Endothelial cell (in vitro differentiated cells): ENCODE data around the gene PCIF1. TPM values are rescaled to one million over a fixed set of nuclear protein-coding genes. Genes with fewer than 3 reads are reported as not detected.

ENCODE experiments used
- DNase-seq: peaks from one replicate; pipeline ENCODE4 v3.0.0; 2021; ENCODE audit warnings: low spot score
- H3K27ac Mint-ChIP-seq: one replicate; pipeline ENCODE4 v1.8.0; 2021; ENCODE audit warnings: mixed read lengths, inconsistent platforms; ENCODE audit not compliant: unreplicated experiment
- H3K27me3 Mint-ChIP-seq: one replicate; pipeline ENCODE4 v1.8.0; 2021; ENCODE audit warnings: mild to moderate bottlenecking, moderate library complexity, mixed read lengths, inconsistent platforms; ENCODE audit not compliant: unreplicated experiment
- H3K36me3 Mint-ChIP-seq: one replicate; pipeline ENCODE4 v1.8.0; 2021; ENCODE audit warnings: mild to moderate bottlenecking, low read depth, mixed read lengths, inconsistent platforms; ENCODE audit not compliant: unreplicated experiment
- H3K4me1 Mint-ChIP-seq: one replicate; pipeline ENCODE4 v1.8.0; 2021; ENCODE audit warnings: mild to moderate bottlenecking, mixed read lengths, inconsistent platforms; ENCODE audit not compliant: unreplicated experiment
- H3K4me3 Mint-ChIP-seq: one replicate; pipeline ENCODE4 v1.8.0; 2021; ENCODE audit warnings: mild to moderate bottlenecking, mixed read lengths, inconsistent platforms; ENCODE audit not compliant: unreplicated experiment
- H3K9me3 Mint-ChIP-seq: one replicate; pipeline ENCODE4 v1.8.0; 2021; ENCODE audit warnings: mixed read lengths, inconsistent platforms; ENCODE audit not compliant: unreplicated experiment
- CTCF ChIP-seq: fragments of 200-600 bp; sonication (generic); IDR thresholded peaks from one replicate; pipeline ENCODE4 v1.5.0; 2021; ENCODE audit warnings: antibody characterized with exemption; ENCODE audit not compliant: unreplicated experiment
- total RNA-seq: library from RNA; stranded (reverse); fragmentation: NEBNext Ultra II Directional; extraction: Animal tissue kit (Norgen Biotek cat#: 25700); gene quantifications from one replicate; pipeline ENCODE4 v1.2.1, GENCODE V29; 2021; ENCODE audit not compliant: unreplicated experiment

PCIF1 gene
- total RNA-seq, 1 donor from 2014 or later: 34.8 TPM

GRCh38 chr20:45946149-45946970 is 11.9 kb downstream of the PCIF1 start:
- no peak for TF ChIP-seq CTCF
- H3K36me3 Mint-ChIP-seq: peaks cover 35% of the 10 kb centered on the region

DNA sequence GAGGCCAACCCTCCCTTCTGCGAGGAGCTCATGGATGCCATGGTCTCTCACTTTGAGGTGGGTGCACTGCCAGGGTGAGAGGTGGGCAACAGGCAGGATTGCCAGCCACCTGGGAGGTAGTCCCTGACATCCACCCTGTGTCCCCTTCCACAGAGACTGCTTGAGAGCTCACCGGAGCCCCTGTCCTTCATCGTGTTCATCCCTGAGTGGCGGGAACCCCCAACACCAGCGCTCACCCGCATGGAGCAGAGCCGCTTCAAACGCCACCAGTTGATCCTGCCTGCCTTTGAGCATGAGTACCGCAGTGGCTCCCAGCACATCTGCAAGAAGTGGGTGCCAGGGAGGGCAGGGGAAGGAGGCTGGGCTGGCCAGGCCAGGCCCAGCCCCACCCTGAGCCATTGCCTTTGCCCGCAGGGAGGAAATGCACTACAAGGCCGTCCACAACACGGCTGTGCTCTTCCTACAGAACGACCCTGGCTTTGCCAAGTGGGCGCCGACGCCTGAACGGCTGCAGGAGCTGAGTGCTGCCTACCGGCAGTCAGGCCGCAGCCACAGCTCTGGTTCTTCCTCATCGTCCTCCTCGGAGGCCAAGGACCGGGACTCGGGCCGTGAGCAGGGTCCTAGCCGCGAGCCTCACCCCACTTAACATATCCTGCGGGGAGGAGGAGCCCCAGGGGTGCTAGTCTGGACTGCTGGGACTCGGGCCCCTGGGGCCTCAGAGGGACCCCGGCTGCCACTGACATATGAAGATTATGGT is 12.8 kb downstream of the PCIF1 start:
- DNase-seq: no peak
- TF ChIP-seq CTCF: no peak
- H3K4me3 Mint-ChIP-seq: no peak overlapping the region
- no peaks in the 10 kb centered on the region for H3K4me1 Mint-ChIP-seq
- no peak overlapping the region for H3K27ac Mint-ChIP-seq
- peaks cover 43% of the 10 kb centered on the region for H3K36me3 Mint-ChIP-seq
- no peaks in the 10 kb centered on the region for H3K9me3 Mint-ChIP-seq
- H3K27me3 Mint-ChIP-seq: peaks cover 10% of the 10 kb centered on the region

More at GRCh38 chr20:45946149-45946970, 11.9 kb downstream of the PCIF1 start:
- Mint-ChIP-seq H3K4me1 (no peaks in the 10 kb centered on the region), H3K27me3 (peaks cover 3% of the 10 kb centered on the region), H3K27ac (no peak overlapping the region), H3K4me3 (no peak overlapping the region), H3K9me3 (no peaks in the 10 kb centered on the region)
- DNase-seq: no peak

DNA sequence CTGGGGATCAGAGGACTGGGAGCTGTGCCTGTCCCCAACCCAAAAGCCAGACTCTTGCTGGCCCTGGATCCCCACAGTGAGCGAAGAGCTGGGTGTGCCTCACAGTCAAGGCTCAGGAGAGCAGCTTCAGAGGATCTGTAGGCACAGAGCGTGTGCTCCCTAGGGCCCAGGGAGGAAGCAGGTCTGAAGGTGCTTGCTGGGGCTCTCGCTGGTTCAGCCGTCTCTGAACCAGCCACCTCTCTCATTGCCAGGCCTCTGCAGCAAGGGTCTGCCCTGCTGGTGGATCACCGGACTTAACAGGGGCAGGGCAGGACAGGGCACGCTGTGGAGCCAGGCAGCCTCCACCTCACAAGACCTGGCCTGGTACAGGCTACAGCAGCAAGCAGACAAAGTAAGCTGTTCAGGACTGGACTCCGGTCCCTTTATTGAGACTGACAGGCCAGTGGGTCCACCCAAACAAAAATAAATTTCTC is 13.8 kb downstream of the PCIF1 start:
- Mint-ChIP-seq H3K4me3 (no peak overlapping the region), H3K27ac (no peak overlapping the region), H3K27me3 (peaks cover 10% of the 10 kb centered on the region), H3K9me3 (no peaks in the 10 kb centered on the region), H3K4me1 (no peaks in the 10 kb centered on the region), H3K36me3 (peaks cover 43% of the 10 kb centered on the region)
- no peak for DNase-seq
- no peak for TF ChIP-seq CTCF

DNA sequence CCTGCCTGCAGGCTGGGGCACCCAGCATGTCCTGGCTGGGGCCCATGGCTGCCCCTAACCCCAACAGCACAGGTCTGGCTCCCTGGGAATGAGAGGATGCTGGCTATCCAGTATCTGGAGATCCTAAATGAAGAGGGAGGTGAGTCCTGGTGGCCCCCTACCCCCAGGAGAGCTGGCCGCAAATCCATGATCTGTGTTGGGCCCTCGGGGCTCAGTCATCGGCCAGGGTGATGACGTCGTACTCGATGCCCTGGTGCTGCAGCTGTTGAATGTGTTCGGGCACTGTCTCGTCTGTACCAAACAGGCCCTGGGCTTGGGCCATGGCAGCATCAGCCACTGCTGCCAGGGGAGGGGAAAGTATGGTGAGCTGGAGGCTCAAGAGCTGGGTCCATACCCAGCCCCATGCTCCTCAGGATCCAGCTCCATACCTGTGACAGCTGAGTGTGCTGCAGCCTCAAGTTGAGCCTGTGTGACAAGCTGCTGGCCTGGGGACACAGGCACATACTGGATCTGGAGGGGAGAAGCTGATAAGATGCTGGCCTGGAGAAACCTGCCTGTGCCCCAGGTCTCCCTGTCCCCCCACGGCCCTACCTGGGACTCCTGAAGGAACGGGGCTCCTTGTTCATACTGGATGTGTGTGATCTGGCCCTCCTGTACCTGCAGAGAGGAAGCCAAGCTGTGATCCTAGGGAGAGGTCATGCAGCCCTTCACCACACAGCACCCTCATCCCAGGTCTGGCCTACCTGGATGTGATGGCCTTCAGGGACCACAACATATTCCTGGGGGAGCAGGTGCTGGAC is 14.5 kb downstream of the PCIF1 start:
- peaks cover 43% of the 10 kb centered on the region for H3K36me3 Mint-ChIP-seq
- no peaks in the 10 kb centered on the region for H3K9me3 Mint-ChIP-seq
- H3K27ac Mint-ChIP-seq: no peak overlapping the region

More for the DNA sequence above, 14.5 kb downstream of the PCIF1 start:
- DNase-seq: no peak
- H3K27me3 Mint-ChIP-seq: peaks cover 12% of the 10 kb centered on the region
- TF ChIP-seq CTCF: no peak
- H3K4me3 Mint-ChIP-seq: no peak overlapping the region
- no peaks in the 10 kb centered on the region for H3K4me1 Mint-ChIP-seq
